ENCODE measurements around the gene USP17L11. TPM values are rescaled to one million over a fixed set of nuclear protein-coding genes. Genes with fewer than 3 reads are reported as not detected.
"Not testable (repeated sequence)": the region's sequence is repeated elsewhere in the genome, so short reads cannot be mapped to it uniquely, and the experiment has no call there.

USP17L11 gene
- total RNA-seq, 1 experiment from 2014 or later, result not detected

- H4K8ac ChIP-seq (replicated peaks; ENCODE audit: insufficient read length, low read depth, low read length); H3K27me3 Mint-ChIP-seq (ENCODE audit: low read depth); H3K27ac Mint-ChIP-seq; H3K36me3 Mint-ChIP-seq (ENCODE audit: insufficient read depth in 1 of 3, low read depth in 3 of 3); H3K4me2 ChIP-seq (ENCODE audit: insufficient read depth, insufficient read length, low read length); H2BK20ac ChIP-seq (ENCODE audit: low read depth, low read length, poor library complexity, severe bottlenecking); H2BK5ac ChIP-seq (ENCODE audit: insufficient read length, low read length); H3K79me1 ChIP-seq (ENCODE audit: insufficient read depth, low read depth, low read length, poor library complexity, severe bottlenecking); H3K4me1 ChIP-seq (ENCODE audit: insufficient read depth, low read length); H3K9me3 ChIP-seq (ENCODE audit: control insufficient read depth, low read depth, low read length); H3K9me3 Mint-ChIP-seq; H2BK12ac ChIP-seq (ENCODE audit: insufficient read length, low read depth, low read length); H3K23ac ChIP-seq (ENCODE audit: insufficient read length, low read depth, low read length); DNase-seq; H3K9ac ChIP-seq (ENCODE audit: extremely low read depth, insufficient read length, low read length); H3K27ac ChIP-seq (ENCODE audit: insufficient read length, low read depth, low read length); H2AK5ac ChIP-seq (ENCODE audit: insufficient read length, low read length); H3K4me3 Mint-ChIP-seq; H2BK15ac ChIP-seq (ENCODE audit: low read depth, low read length); H3K56ac ChIP-seq (ENCODE audit: insufficient read length, low read depth, low read length); H3K4ac ChIP-seq (ENCODE audit: low read depth, low read length); H3T11ph ChIP-seq (ENCODE audit: low read length); H3K18ac ChIP-seq (ENCODE audit: insufficient read length, low read depth, low read length); H3K23me2 ChIP-seq (ENCODE audit: insufficient read length, low read depth, low read length, poor library complexity, severe bottlenecking); H4K91ac ChIP-seq (ENCODE audit: insufficient read length, low read depth, low read length); H3K27me3 ChIP-seq (ENCODE audit: insufficient read depth, low read length); H3K79me2 ChIP-seq (ENCODE audit: insufficient read depth, low read length); H2AFZ ChIP-seq (ENCODE audit: low read length); H4K5ac ChIP-seq (ENCODE audit: insufficient read length, low read depth, low read length); H2BK120ac ChIP-seq (ENCODE audit: low read depth, low read length, poor library complexity, severe bottlenecking); H3K4me1 Mint-ChIP-seq; H4K20me1 ChIP-seq (ENCODE audit: control insufficient read depth, insufficient read depth, insufficient read length); H3K14ac ChIP-seq (ENCODE audit: insufficient read depth, low read length): not testable (repeated sequence)
- WGBS (ENCODE audit: extremely low coverage, insufficient read length, low lambda C conversion rate), result no CpG with 5 or more reads among the region's 14 CpGs
Measured at GRCh38 chr4:9243579-9243978, 28.4 kb downstream of the USP17L11 start, which contains the start of gene USP17L17. Gene USP17L17 (plus strand): TSS chr4:9243879. CDS start chr4:9243879, 0 bp downstream.

- H3K36me3 Mint-ChIP-seq (ENCODE audit: insufficient read depth in 1 of 3, low read depth in 3 of 3); H3K56ac ChIP-seq (ENCODE audit: insufficient read length, low read depth, low read length); H4K91ac ChIP-seq (ENCODE audit: insufficient read length, low read depth, low read length); H3K4me3 Mint-ChIP-seq; H4K20me1 ChIP-seq (ENCODE audit: control insufficient read depth, insufficient read depth, insufficient read length); H3K9me3 Mint-ChIP-seq; H3K18ac ChIP-seq (ENCODE audit: insufficient read length, low read depth, low read length); H3K27me3 Mint-ChIP-seq (ENCODE audit: low read depth); H3K9me3 ChIP-seq (ENCODE audit: control insufficient read depth, low read depth, low read length); H3K27me3 ChIP-seq (ENCODE audit: insufficient read depth, low read length); H2BK20ac ChIP-seq (ENCODE audit: low read depth, low read length, poor library complexity, severe bottlenecking); H3K23me2 ChIP-seq (ENCODE audit: insufficient read length, low read depth, low read length, poor library complexity, severe bottlenecking); H2BK120ac ChIP-seq (ENCODE audit: low read depth, low read length, poor library complexity, severe bottlenecking); H2BK5ac ChIP-seq (ENCODE audit: insufficient read length, low read length); H2BK15ac ChIP-seq (ENCODE audit: low read depth, low read length); H2AK5ac ChIP-seq (ENCODE audit: insufficient read length, low read length); H3K79me1 ChIP-seq (ENCODE audit: insufficient read depth, low read depth, low read length, poor library complexity, severe bottlenecking); H3K27ac ChIP-seq (ENCODE audit: insufficient read length, low read depth, low read length); H4K8ac ChIP-seq (replicated peaks; ENCODE audit: insufficient read length, low read depth, low read length); H3K27ac Mint-ChIP-seq; H2BK12ac ChIP-seq (ENCODE audit: insufficient read length, low read depth, low read length); H3K4ac ChIP-seq (ENCODE audit: low read depth, low read length); H3T11ph ChIP-seq (ENCODE audit: low read length); H3K79me2 ChIP-seq (ENCODE audit: insufficient read depth, low read length); H3K4me1 Mint-ChIP-seq; H3K4me1 ChIP-seq (ENCODE audit: insufficient read depth, low read length); H3K14ac ChIP-seq (ENCODE audit: insufficient read depth, low read length); H3K23ac ChIP-seq (ENCODE audit: insufficient read length, low read depth, low read length); H4K5ac ChIP-seq (ENCODE audit: insufficient read length, low read depth, low read length); H3K9ac ChIP-seq (ENCODE audit: extremely low read depth, insufficient read length, low read length); H2AFZ ChIP-seq (ENCODE audit: low read length); H3K4me2 ChIP-seq (ENCODE audit: insufficient read depth, insufficient read length, low read length): not testable (repeated sequence)
- no CpG with 5 or more reads among the region's 26 CpGs for WGBS (ENCODE audit: extremely low coverage, insufficient read length, low lambda C conversion rate)
- DNase-seq, result peak; percentile 20
Measured at GRCh38 chr4:9247953-9248680, 32.9 kb downstream of the USP17L11 start, which contains the start of gene USP17L18. Gene USP17L18 (plus strand): TSS chr4:9248630. CDS start chr4:9248630, 0 bp downstream.
